Measurements from ENCODE around the gene PRKN. TPM values are rescaled to one million over a fixed set of nuclear protein-coding genes. Genes with fewer than 3 reads are reported as not detected.

Gene PRKN
- total and polyA plus RNA-seq, 2 experiments from 2014 or later: 0.10 to 0.84 TPM

DNA sequence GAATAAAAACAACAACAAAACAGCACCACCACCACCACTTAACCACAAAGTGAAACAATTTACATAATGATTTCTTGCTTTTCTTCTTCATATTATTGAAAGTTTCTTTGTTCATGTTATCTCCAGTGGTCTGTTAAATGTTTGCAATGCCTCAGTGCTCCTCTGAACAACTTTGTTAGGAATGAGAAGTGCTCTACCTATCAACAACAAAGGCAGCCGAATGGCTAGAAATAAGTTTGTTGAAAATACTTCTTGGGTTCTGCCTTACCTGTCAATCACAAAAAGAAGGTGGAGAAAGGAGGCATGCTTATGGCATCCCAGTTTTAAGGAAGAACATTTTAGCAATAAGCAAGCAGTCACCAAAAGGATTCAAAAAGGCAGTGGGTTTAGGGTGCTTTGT, 490.2 kb downstream of the PRKN start:
- Mint-ChIP-seq H3K9me3 (no peaks in the 10 kb centered on the region), H3K4me3 (no peak overlapping the region), H3K4me1 (no peaks in the 10 kb centered on the region), H3K27me3 (ENCODE audit: insufficient read depth, low read depth, poor library complexity) (peaks cover 1% of the 10 kb centered on the region), H3K36me3 (ENCODE audit: low read depth) (no peaks in the 10 kb centered on the region), H3K27ac (no peak overlapping the region)
- H3K36me3 ChIP-seq (ENCODE audit: insufficient read depth): no peaks in the 10 kb centered on the region
- no peak overlapping the region for H3K4me3 ChIP-seq
- ATAC-seq: no peak
- H3K27me3 ChIP-seq (ENCODE audit: insufficient read depth): no peaks in the 10 kb centered on the region
- DNase-seq (ENCODE audit: low spot score): no peak
- H3K4me1 ChIP-seq (ENCODE audit: insufficient read depth): no peaks in the 10 kb centered on the region
- H4K20me1 ChIP-seq (replicated peaks; ENCODE audit: insufficient read depth): no peaks in the 10 kb centered on the region
- H2AFZ ChIP-seq: no peak overlapping the region
- no peaks in the 10 kb centered on the region for H3F3A ChIP-seq (replicated peaks; ENCODE audit: low read depth)
- no peak overlapping the region for H3K4me2 ChIP-seq
- TF ChIP-seq EZH2 (IDR thresholded peaks at IDR 0.05; ENCODE audit: low read depth, unreplicated experiment) (no peak), ZNF331 (CRISPR knock-in tag; IDR thresholded peaks at IDR 0.05; ENCODE audit: low read depth) (no peak)
- no peaks in the 10 kb centered on the region for H3K79me2 ChIP-seq (replicated peaks; ENCODE audit: insufficient read depth)
- no peak overlapping the region for H3K27ac ChIP-seq (ENCODE audit: low read depth)
- H3K9me2 ChIP-seq (ENCODE audit: insufficient read depth): no peaks in the 10 kb centered on the region

GRCh38 chr6:162234631-162235030, 492.9 kb downstream of the PRKN start:
- H3K4me1 ChIP-seq (ENCODE audit: insufficient read depth): no peaks in the 10 kb centered on the region
- no peak overlapping the region for H3K4me3 Mint-ChIP-seq
- no peaks in the 10 kb centered on the region for H3K36me3 ChIP-seq (ENCODE audit: insufficient read depth)
- no peak for DNase-seq (ENCODE audit: low spot score)
- ATAC-seq: no peak
- no peaks in the 10 kb centered on the region for H3K4me1 Mint-ChIP-seq
- TF ChIP-seq EZH2 (IDR thresholded peaks at IDR 0.05; ENCODE audit: low read depth, unreplicated experiment) (no peak), ZNF331 (CRISPR knock-in tag; IDR thresholded peaks at IDR 0.05; ENCODE audit: low read depth) (no peak)
- H3K9me3 Mint-ChIP-seq: no peaks in the 10 kb centered on the region
- no peak overlapping the region for H3K4me3 ChIP-seq
- no peaks in the 10 kb centered on the region for H3K9me2 ChIP-seq (ENCODE audit: insufficient read depth)
- H3F3A ChIP-seq (replicated peaks; ENCODE audit: low read depth): no peaks in the 10 kb centered on the region
- H3K27ac Mint-ChIP-seq: no peak overlapping the region
- H3K27me3 Mint-ChIP-seq (ENCODE audit: insufficient read depth, low read depth, poor library complexity): peaks cover 1% of the 10 kb centered on the region
- no peak overlapping the region for H3K4me2 ChIP-seq
- H3K27ac ChIP-seq (ENCODE audit: low read depth): no peak overlapping the region
- H3K27me3 ChIP-seq (ENCODE audit: insufficient read depth): no peaks in the 10 kb centered on the region
- H3K79me2 ChIP-seq (replicated peaks; ENCODE audit: insufficient read depth): no peaks in the 10 kb centered on the region
- no peaks in the 10 kb centered on the region for H3K36me3 Mint-ChIP-seq (ENCODE audit: low read depth)
- no peak overlapping the region for H2AFZ ChIP-seq
- no peaks in the 10 kb centered on the region for H4K20me1 ChIP-seq (replicated peaks; ENCODE audit: insufficient read depth)

GRCh38 chr6:162230147-162230752, 497.3 kb downstream of the PRKN start:
- Histone ChIP-seq H3K79me2 (replicated peaks; ENCODE audit: insufficient read depth) (no peaks in the 10 kb centered on the region), H3K27ac (ENCODE audit: low read depth) (no peak overlapping the region), H3K27me3 (ENCODE audit: insufficient read depth) (no peaks in the 10 kb centered on the region), H3K9me2 (ENCODE audit: insufficient read depth) (no peaks in the 10 kb centered on the region), H4K20me1 (replicated peaks; ENCODE audit: insufficient read depth) (no peaks in the 10 kb centered on the region), H3K4me1 (ENCODE audit: insufficient read depth) (no peaks in the 10 kb centered on the region), H2AFZ (no peak overlapping the region), H3F3A (replicated peaks; ENCODE audit: low read depth) (no peaks in the 10 kb centered on the region), H3K4me3 (no peak overlapping the region), H3K4me2 (no peak overlapping the region), H3K36me3 (ENCODE audit: insufficient read depth) (no peaks in the 10 kb centered on the region)
- Mint-ChIP-seq H3K27ac (no peak overlapping the region), H3K36me3 (ENCODE audit: low read depth) (no peaks in the 10 kb centered on the region), H3K4me1 (no peaks in the 10 kb centered on the region), H3K4me3 (no peak overlapping the region), H3K27me3 (ENCODE audit: insufficient read depth, low read depth, poor library complexity) (peaks cover 4% of the 10 kb centered on the region), H3K9me3 (no peaks in the 10 kb centered on the region)
- DNase-seq (ENCODE audit: low spot score) (no peak), ATAC-seq (no peak)
- TF ChIP-seq ZNF114 (CRISPR knock-in tag; IDR thresholded peaks at IDR 0.05) (no peak), JUNB (IDR thresholded peaks at IDR 0.05; ENCODE audit: unreplicated experiment) (no peak), STAT1 (IDR thresholded peaks at IDR 0.05; ENCODE audit: unreplicated experiment) (no peak), EZH2 (IDR thresholded peaks at IDR 0.05; ENCODE audit: low read depth, unreplicated experiment) (no peak), CREB1 (CRISPR knock-in tag; IDR thresholded peaks at IDR 0.05; ENCODE audit: low read depth) (no peak), POLR2AphosphoS5 (IDR thresholded peaks at IDR 0.05; ENCODE audit: low read depth) (no peak)
- TF ChIP-seq, protein P1, sequence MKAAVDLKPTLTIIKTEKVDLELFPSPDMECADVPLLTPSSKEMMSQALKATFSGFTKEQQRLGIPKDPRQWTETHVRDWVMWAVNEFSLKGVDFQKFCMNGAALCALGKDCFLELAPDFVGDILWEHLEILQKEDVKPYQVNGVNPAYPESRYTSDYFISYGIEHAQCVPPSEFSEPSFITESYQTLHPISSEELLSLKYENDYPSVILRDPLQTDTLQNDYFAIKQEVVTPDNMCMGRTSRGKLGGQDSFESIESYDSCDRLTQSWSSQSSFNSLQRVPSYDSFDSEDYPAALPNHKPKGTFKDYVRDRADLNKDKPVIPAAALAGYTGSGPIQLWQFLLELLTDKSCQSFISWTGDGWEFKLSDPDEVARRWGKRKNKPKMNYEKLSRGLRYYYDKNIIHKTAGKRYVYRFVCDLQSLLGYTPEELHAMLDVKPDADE (IDR thresholded peaks at IDR 0.05): no peak
- TF ChIP-seq, protein P2, sequence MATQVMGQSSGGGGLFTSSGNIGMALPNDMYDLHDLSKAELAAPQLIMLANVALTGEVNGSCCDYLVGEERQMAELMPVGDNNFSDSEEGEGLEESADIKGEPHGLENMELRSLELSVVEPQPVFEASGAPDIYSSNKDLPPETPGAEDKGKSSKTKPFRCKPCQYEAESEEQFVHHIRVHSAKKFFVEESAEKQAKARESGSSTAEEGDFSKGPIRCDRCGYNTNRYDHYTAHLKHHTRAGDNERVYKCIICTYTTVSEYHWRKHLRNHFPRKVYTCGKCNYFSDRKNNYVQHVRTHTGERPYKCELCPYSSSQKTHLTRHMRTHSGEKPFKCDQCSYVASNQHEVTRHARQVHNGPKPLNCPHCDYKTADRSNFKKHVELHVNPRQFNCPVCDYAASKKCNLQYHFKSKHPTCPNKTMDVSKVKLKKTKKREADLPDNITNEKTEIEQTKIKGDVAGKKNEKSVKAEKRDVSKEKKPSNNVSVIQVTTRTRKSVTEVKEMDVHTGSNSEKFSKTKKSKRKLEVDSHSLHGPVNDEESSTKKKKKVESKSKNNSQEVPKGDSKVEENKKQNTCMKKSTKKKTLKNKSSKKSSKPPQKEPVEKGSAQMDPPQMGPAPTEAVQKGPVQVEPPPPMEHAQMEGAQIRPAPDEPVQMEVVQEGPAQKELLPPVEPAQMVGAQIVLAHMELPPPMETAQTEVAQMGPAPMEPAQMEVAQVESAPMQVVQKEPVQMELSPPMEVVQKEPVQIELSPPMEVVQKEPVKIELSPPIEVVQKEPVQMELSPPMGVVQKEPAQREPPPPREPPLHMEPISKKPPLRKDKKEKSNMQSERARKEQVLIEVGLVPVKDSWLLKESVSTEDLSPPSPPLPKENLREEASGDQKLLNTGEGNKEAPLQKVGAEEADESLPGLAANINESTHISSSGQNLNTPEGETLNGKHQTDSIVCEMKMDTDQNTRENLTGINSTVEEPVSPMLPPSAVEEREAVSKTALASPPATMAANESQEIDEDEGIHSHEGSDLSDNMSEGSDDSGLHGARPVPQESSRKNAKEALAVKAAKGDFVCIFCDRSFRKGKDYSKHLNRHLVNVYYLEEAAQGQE (IDR thresholded peaks at IDR 0.05; ENCODE audit: unreplicated experiment): no peak
- TF ChIP-seq, protein P3, sequence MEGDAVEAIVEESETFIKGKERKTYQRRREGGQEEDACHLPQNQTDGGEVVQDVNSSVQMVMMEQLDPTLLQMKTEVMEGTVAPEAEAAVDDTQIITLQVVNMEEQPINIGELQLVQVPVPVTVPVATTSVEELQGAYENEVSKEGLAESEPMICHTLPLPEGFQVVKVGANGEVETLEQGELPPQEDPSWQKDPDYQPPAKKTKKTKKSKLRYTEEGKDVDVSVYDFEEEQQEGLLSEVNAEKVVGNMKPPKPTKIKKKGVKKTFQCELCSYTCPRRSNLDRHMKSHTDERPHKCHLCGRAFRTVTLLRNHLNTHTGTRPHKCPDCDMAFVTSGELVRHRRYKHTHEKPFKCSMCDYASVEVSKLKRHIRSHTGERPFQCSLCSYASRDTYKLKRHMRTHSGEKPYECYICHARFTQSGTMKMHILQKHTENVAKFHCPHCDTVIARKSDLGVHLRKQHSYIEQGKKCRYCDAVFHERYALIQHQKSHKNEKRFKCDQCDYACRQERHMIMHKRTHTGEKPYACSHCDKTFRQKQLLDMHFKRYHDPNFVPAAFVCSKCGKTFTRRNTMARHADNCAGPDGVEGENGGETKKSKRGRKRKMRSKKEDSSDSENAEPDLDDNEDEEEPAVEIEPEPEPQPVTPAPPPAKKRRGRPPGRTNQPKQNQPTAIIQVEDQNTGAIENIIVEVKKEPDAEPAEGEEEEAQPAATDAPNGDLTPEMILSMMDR (conservative IDR thresholded peaks at IDR 0.05; ENCODE audit: low read depth in 2 of 2): no peak

Measured in GM23338 (cell line).